Fibroblast of skin of back (primary cell): ENCODE measurements around the gene TTN.

Experiments used
- DNase-seq: peaks from one replicate; pipeline ENCODE4 v3.0.0-alpha.2; 2013

The TTN gene

DNA sequence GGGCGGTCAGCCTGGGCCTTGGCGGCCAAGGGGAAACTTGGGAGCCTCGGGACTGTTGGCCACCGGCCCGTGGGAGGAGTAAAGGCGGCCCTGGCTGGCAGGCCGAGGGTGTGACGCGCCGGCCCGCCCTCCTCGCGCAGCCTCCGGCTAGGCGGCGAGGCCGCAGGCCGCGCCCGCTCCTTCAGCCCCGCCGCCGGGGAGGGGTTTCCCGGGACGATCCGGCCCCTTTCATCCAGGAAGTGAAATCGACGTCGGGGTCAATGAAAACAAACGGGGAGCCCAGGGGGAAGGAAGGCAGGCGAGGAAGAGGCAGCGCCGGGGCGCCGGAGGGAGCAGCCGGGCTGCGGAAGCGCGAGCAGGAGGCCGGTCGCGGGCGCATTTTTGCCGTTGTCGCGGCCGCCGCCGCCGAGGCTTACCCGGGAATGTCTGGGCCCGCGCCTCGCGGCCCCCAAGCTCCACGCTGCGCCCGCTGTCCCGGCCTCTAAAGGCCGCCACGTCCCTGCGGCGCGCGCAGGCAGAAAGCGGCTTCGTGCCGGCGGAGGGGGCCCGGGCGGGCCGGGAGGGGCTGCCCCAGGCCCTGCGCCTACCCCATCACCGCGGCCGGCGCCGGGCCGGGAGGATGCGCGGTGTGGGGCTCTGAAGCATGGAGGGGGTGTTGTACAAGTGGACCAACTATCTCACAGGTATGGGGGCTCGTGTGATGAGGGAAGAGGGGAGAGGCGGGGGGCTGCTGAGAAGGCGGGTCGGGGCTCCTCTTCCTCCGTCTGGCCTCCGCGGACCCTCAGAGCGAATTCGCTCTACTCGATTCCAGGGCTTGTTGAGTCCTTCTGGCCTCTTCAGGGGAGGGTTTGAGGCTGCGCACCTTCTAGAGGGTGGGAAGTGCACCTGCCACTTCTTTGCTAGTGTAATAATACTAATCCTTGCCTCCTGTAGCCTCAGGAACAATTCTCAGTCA lies 326.7 kb downstream of the TTN start, which contains the start of gene PLEKHA3:
PLEKHA3 (plus strand) TSS at position 231 of the 955 bp plus-strand sequence; CDS start at position 644, 413 bp downstream.
- peak; percentile 96 for DNase-seq

DNA sequence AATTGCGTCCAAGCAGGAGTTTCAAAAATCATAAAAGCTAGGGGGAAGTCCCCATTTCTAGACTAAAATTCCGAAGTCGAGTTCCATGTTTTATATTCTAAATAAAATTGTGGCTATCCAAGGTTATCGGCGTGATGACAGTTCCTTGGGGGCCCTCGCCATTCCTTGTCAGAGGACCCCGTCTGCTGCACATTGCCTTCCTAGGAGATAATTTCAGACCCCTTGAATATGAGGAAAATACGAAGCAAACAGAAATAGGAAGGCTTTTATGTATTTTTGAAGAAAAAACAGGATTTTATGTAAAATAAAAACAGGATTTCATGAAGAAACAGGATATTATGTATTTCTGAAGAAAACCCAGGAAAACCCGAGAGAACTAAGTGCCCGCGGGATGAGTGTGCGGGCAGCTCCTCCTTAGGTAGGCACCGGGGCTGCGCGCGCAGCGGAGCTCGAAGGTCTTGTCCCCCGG lies 327.4 kb downstream of the TTN start:
- DNase-seq: no peak

DNA sequence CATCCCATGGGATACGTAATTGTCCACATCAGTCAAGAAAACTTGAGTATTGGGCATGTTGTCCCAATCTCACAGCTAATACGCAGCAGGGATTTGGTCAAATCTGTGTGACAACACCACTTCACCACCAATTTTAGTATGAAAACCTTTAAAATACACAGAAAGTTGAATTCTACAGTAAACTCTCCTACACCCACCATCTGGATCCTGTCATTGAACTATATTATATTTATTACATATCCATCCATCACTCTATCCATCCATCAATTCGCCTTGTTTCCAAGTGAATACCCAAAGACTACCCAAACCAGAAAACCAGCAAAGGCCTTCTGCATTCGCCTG lies 328.0 kb downstream of the TTN start:
- DNase-seq: no peak

DNA sequence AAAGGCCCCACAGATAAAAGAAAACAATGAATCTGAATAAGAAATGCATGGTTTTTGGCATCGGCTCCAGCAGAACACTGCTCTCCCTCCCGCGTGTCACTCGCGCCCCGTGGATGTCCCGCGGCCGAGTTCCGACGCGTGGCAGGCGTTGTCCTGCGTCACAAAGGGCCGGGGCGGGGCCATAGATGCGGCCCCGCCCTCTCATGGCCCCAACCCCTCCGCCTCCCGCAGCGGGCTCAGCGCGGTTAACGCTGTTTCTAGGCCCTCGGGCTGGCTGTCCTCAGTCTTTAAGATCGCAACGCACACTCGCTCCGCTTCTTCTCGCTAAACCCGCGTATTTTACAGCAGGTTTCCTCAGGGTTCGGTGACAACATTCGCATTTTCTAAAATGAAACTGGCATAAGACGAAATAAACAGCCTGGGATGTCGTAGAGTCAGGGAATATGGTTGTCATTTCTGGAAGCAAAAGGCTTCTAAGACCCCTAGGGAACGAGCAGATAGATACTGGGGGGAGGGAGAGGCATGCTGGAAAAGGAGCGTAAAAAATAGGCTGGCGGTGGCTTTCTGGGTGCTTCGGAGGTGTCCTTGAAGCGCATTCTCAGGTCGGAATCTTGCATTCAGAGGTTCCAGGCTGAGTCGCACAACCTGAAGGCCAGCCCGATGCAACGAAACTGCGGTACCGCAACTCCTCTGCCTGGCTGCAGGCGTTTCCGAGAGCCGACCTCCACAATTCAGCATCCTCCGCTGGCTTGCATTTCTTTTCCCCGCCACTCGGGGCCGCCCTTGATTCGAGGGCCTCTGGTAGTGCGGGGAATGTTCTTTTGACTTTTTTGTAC lies 328.6 kb downstream of the TTN start, which contains the start of gene FKBP7:
FKBP7 (minus strand) TSS at position 162 of the 836 bp plus-strand sequence; CDS start at position 61, 101 bp downstream.
- peak; percentile 76 for DNase-seq

DNA sequence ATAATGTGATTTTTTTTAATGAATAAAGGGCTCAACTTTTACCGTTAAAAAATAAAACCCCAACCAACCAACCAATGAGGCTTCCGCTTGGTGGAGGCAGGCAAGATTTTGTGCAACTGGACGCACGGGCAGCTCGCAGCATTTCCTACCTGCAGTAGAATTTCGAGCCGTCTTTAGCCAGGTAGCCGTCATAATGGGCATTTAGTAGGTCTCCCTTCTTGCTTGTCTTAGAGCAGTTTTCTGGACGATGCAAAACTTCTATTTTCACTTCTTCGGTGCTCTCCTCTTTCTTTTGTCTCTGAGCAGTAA lies 329.1 kb downstream of the TTN start:
- DNase-seq: no peak

DNA sequence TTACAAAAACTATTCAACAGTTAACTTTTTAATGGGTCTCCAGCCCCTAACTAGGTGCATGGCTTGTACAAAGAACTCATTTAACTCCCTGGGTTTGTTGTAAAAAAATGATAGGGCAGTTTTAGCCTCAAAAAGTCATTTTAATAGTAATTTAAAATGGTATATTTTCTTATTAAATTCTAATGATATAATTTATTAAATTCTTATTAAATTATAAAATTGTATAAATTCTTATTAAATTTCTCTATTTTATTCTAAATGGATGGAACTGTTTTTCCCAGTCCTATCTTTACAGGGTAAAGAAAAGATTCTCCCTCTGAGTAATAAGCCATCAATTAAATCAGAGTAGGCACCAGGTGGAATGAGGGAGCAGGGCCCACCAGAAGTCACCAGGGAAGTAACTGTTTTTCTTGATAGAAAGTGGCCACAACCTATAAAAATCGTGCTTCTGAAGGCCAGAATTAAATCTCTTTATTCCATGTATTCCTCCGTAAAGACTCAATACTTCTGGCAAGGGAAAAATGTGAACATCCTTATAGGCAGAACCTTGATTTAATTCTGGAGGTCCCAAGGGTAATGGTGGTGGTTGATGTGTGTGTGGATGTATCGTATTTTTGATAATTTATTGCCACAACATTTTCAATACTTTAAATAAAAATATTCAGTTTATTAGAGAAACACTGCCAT lies 329.6 kb downstream of the TTN start:
- no peak for DNase-seq

DNA sequence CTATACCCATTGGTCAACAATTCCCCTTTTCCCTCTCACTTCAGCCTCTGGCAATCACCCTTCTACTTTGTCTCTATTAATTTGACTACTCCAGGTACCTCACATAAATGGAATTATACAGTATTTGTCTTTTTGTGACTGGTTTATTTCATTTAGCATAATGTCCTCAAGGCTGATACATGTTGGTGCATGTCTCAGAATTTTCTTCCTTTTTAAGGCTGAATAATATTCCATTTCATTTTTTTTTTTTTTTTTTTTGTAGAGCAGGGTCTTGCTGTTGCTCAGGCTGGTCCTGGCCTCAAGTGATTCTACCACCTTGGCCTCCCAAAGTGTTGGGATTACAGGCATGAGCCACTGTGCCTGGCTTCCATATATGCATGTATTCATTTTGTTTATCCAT lies 330.7 kb downstream of the TTN start:
- no peak for DNase-seq
